Natural killer cell (primary cell): ENCODE results near the gene NKAPL. TPM values are rescaled to one million over a fixed set of nuclear protein-coding genes. Genes with fewer than 3 reads are reported as not detected.
A peak's percentile ranks its signal among the peaks of the same experiment; 100 is the strongest.

Experiments used
- ATAC-seq, 3 donors: fragments of 150-1000 bp in 2 of 3; fragments of 200-7000 bp in 1 of 3; cut with Tn5 transposase; 1 replicate in 1 of 3; 2 replicates in 2 of 3; pipeline ENCODE4 v1.10.0; 2021; ENCODE audit warnings: mild to moderate bottlenecking in 2 of 3, moderate library complexity in 2 of 3
- DNase-seq, 2 donors: peaks; one replicate each; pipeline versions ENCODE4 v3.0.0 to v3.0.0-alpha.2; 2013 to 2021; ENCODE audit warnings: mixed read lengths in 1 of 2
- H3K27ac ChIP-seq: one replicate; pipeline ENCODE4 v1.5.1; 2013; ENCODE audit warnings: mild to moderate bottlenecking, low read length
- H3K27me3 ChIP-seq: one replicate; pipeline ENCODE4 v1.6.1; 2013; ENCODE audit warnings: low read length; ENCODE audit not compliant: control insufficient read depth, insufficient read depth
- H3K36me3 ChIP-seq: one replicate; pipeline ENCODE4 v1.6.1; 2013; ENCODE audit warnings: low read length; ENCODE audit not compliant: control insufficient read depth, insufficient read depth
- H3K4me1 ChIP-seq: one replicate; pipeline ENCODE4 v1.6.1; 2013; ENCODE audit warnings: low read length; ENCODE audit not compliant: control insufficient read depth, insufficient read depth
- H3K4me3 ChIP-seq: one replicate; pipeline ENCODE4 v1.5.1; 2013; ENCODE audit warnings: low read length
- H3K9me3 ChIP-seq: one replicate; pipeline ENCODE4 v1.6.1; 2013; ENCODE audit warnings: low read length; ENCODE audit not compliant: control insufficient read depth, insufficient read depth
- H3K27ac Mint-ChIP-seq, 2 donors: one replicate each; pipeline ENCODE4 v1.8.0; 2022; ENCODE audit warnings: mild to moderate bottlenecking in 2 of 2, mixed read lengths in 2 of 2, moderate library complexity in 1 of 2
- H3K27me3 Mint-ChIP-seq, 2 donors: one replicate each; pipeline ENCODE4 v1.8.0; 2022; ENCODE audit warnings: low read depth in 2 of 2, mixed read lengths in 2 of 2
- H3K36me3 Mint-ChIP-seq: one replicate; pipeline ENCODE4 v1.8.0; 2022; ENCODE audit warnings: mixed read lengths
- H3K4me1 Mint-ChIP-seq, 2 donors: one replicate each; pipeline ENCODE4 v1.8.0; 2022; ENCODE audit warnings: mixed read lengths in 2 of 2
- H3K4me3 Mint-ChIP-seq: one replicate; pipeline ENCODE4 v1.8.0; 2022; ENCODE audit warnings: mild to moderate bottlenecking, moderate library complexity, mixed read lengths
- H3K9me3 Mint-ChIP-seq, 2 donors: one replicate each; pipeline ENCODE4 v1.8.0; 2022; ENCODE audit warnings: mixed read lengths in 2 of 2
- CTCF ChIP-seq: fragments of 200-600 bp; IDR thresholded peaks from one replicate; pipeline ENCODE4 v1.8.0; 2022; ENCODE audit warnings: antibody characterized with exemption
- WGBS: methylation state at CpG from one replicate; pipeline ENCODE4 v1.1.7; 2013; ENCODE audit warnings: missing lambda C conversion rate; ENCODE audit not compliant: insufficient coverage; 5-methylcytosine and 5-hydroxymethylcytosine counted together
- intact Hi-C: fragments of 100-400 bp; cut with micrococcal nuclease; formaldehyde crosslinking; loops from one replicate; pipeline ENCODE4 v1.14.2; 2022
- total RNA-seq, 4 donors: library from RNA; stranded (reverse); fragments of 120-200 nt in 1 of 4; gene quantifications; one replicate each; pipeline versions ENCODE4 v1.2.3 to v1.2.4, GENCODE V29; 2013 to 2022

The NKAPL gene
- total RNA-seq, 3 donors from 2014 or later (not counting 1 experiment from before 2014, with no cell fraction given) = 0.31 to 0.36 TPM; not detected in 1

GRCh38 chr6:28224131-28225055 is 34.7 kb upstream of the NKAPL start:
- 56% methylated on average over 8 of the region's 9 CpGs for WGBS
- intact Hi-C loops = no loop called here
- H3K27me3 ChIP-seq = peaks cover 10% of the 10 kb centered on the region
- Mint-ChIP-seq H3K27me3 (peaks cover 19 to 43% of the 10 kb centered on the region in 2 donors), H3K4me1 (peaks cover 19 to 29% of the 10 kb centered on the region in 2 donors), H3K4me3 (peak overlapping the region; percentile 80), H3K36me3 (peaks cover 7% of the 10 kb centered on the region), H3K27ac (peak overlapping the region; percentile 73 to 87), H3K9me3 (no peaks in the 10 kb centered on the region)
- peak overlapping the region; percentile 19 for H3K27ac ChIP-seq
- no peak for TF ChIP-seq CTCF
- H3K9me3 ChIP-seq = no peaks in the 10 kb centered on the region
- H3K4me3 ChIP-seq = peak overlapping the region; percentile 64
- DNase-seq (no peak), ATAC-seq (peak in 1 of 3 donors; percentile 5)
- H3K4me1 ChIP-seq = peaks cover 17% of the 10 kb centered on the region
- peaks cover 17% of the 10 kb centered on the region for H3K36me3 ChIP-seq

- peak; percentile 91 to 97 (median 94) for ATAC-seq
- H3K9me3 Mint-ChIP-seq = no peaks in the 10 kb centered on the region
- peaks cover 17 to 38% of the 10 kb centered on the region in 2 donors for H3K27me3 Mint-ChIP-seq
- Histone ChIP-seq H3K27ac (peak within 1 kb of the TSS; percentile 19), H3K27me3 (peaks cover 9% of the 10 kb centered on the region), H3K9me3 (no peaks in the 10 kb centered on the region), H3K36me3 (peaks cover 19% of the 10 kb centered on the region), H3K4me3 (peak within 1 kb of the TSS; percentile 64), H3K4me1 (peaks cover 16% of the 10 kb centered on the region)
- peak; percentile 57 to 64 for DNase-seq
- WGBS = 2% methylated on average over 45 of the region's 45 CpGs
- intact Hi-C loops = no loop called here
- peak within 1 kb of the TSS; percentile 80 for H3K4me3 Mint-ChIP-seq
- peaks cover 12% of the 10 kb centered on the region for H3K36me3 Mint-ChIP-seq
- H3K4me1 Mint-ChIP-seq = peaks cover 19 to 29% of the 10 kb centered on the region in 2 donors
- no peak for TF ChIP-seq CTCF
- peak within 1 kb of the TSS; percentile 73 to 87 for H3K27ac Mint-ChIP-seq
Measured at GRCh38 chr6:28225056-28225834, 33.9 kb upstream of the NKAPL start, which contains the start of gene ZSCAN9. Gene ZSCAN9 (plus strand): TSS chr6:28225275. CDS start chr6:28227085, 1,810 bp downstream.

DNA sequence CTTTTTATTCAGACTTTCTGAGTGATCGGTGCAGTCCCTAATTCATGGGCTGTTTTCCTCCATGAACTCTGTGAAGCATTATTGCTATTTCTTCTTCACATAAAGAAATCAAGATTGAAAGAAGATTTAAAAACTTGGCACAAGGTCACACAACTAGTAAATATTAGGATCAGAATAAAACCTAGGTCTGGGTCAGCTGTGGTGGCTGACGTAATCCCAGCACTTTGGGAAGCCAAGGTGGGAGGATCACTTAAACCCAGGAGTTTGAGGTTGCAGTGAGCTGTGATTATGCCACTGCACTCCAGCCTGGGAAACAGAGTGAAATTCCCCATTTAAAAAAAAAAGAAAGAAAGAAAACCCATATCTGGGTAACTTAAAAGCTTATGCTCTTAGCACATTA is 32.6 kb upstream of the NKAPL start:
- DNase-seq = no peak
- H3K36me3 Mint-ChIP-seq = peaks cover 14% of the 10 kb centered on the region
- no peaks in the 10 kb centered on the region for H3K9me3 Mint-ChIP-seq
- no peaks in the 10 kb centered on the region for H3K9me3 ChIP-seq
- H3K36me3 ChIP-seq = peaks cover 25% of the 10 kb centered on the region
- TF ChIP-seq CTCF = no peak
- H3K4me3 ChIP-seq = no peak overlapping the region
- peak overlapping the region; percentile 80 for H3K4me3 Mint-ChIP-seq
- intact Hi-C loops = no loop called here
- peaks cover 9 to 26% of the 10 kb centered on the region in 2 donors for H3K27me3 Mint-ChIP-seq
- no peak overlapping the region for H3K27ac ChIP-seq
- H3K27ac Mint-ChIP-seq = peak overlapping the region in 1 of 2 donors; percentile 73
- peaks cover 19 to 29% of the 10 kb centered on the region in 2 donors for H3K4me1 Mint-ChIP-seq
- peaks cover 16% of the 10 kb centered on the region for H3K4me1 ChIP-seq
- H3K27me3 ChIP-seq = peaks cover 5% of the 10 kb centered on the region
- 92% methylated on average over 2 of the region's 2 CpGs for WGBS
- no peak for ATAC-seq
